Caki2 (cell line): ENCODE measurements around the gene FAM9B. TPM values are rescaled to one million over a fixed set of nuclear protein-coding genes. Genes with fewer than 3 reads are reported as not detected.
"Not testable (repeated sequence)": the region's sequence is repeated elsewhere in the genome, so short reads cannot be mapped to it uniquely, and the experiment has no call there.

ENCODE experiments used
- DNase-seq: peaks from one replicate; pipeline ENCODE4 v3.0.0-alpha.2; 2015; ENCODE audit warnings: low read depth
- in situ Hi-C: cut with HindIII; loops from 2 replicates; pipeline ENCODE4 v1.10.0; 2016; ENCODE audit warnings: low sequenced_read_pairs, low pct_unique_long_range_greater_than_20kb, mixed read lengths
- total RNA-seq: library from RNA; depleted of rRNA; stranded (reverse); fragments of >200 nt; shearing (Covaris generic); gene quantifications from 2 replicates; pipeline ENCODE4 v1.2.3, GENCODE V29; 2014; ENCODE audit warnings: low replicate concordance; rRNA removed

Gene FAM9B
- total RNA-seq = not detected in 2 replicates

- no peak for DNase-seq
- in situ Hi-C loops = no loop called here
Measured at GRCh38 chrX:9033989-9034388, at the start of gene FAM9B. Gene FAM9B, minus strand, starts transcription at chrX:9034127. Its CDS starts 1,141 bp downstream, at chrX:9032986.

- in situ Hi-C loops = no loop called here
- DNase-seq = no peak
Measured at GRCh38 chrX:9081271-9081670, 47.3 kb upstream of the FAM9B start.

- in situ Hi-C loops = no loop called here
- no peak for DNase-seq
Measured at GRCh38 chrX:9074326-9074725, 40.4 kb upstream of the FAM9B start.

GRCh38 chrX:9072281-9072680 lies 38.4 kb upstream of the FAM9B start:
- no peak for DNase-seq
- in situ Hi-C loops = no loop called here

GRCh38 chrX:9071031-9071650 lies 37.2 kb upstream of the FAM9B start:
- in situ Hi-C loops = no loop called here
- peak; percentile 15 for DNase-seq

- in situ Hi-C loops = no loop called here
- DNase-seq = no peak
Measured at GRCh38 chrX:9069573-9069972, 35.6 kb upstream of the FAM9B start.

- in situ Hi-C loops = no loop called here
- DNase-seq = no peak
Measured at GRCh38 chrX:9064694-9065093, 30.8 kb upstream of the FAM9B start.

GRCh38 chrX:9062641-9063040 lies 28.7 kb upstream of the FAM9B start:
- DNase-seq = no peak
- in situ Hi-C loops = no loop called here

GRCh38 chrX:9055354-9055753 lies 21.4 kb upstream of the FAM9B start:
- in situ Hi-C loops = no loop called here
- no peak for DNase-seq

- no peak for DNase-seq
- in situ Hi-C loops = no loop called here
Measured at GRCh38 chrX:9052081-9052480, 18.2 kb upstream of the FAM9B start.

GRCh38 chrX:9050331-9050730 lies 16.4 kb upstream of the FAM9B start:
- no peak for DNase-seq
- in situ Hi-C loops = no loop called here

GRCh38 chrX:9048801-9049200 lies 14.9 kb upstream of the FAM9B start:
- in situ Hi-C loops = no loop called here
- no peak for DNase-seq

- no peak for DNase-seq
- in situ Hi-C loops = no loop called here
Measured at GRCh38 chrX:9038244-9038643, 4.3 kb upstream of the FAM9B start.

- in situ Hi-C loops = no loop called here
- DNase-seq = no peak
Measured at GRCh38 chrX:9037296-9037695, 3.4 kb upstream of the FAM9B start.

GRCh38 chrX:9033586-9033985 lies 341 bp downstream of the FAM9B start:
- in situ Hi-C loops = no loop called here
- DNase-seq = no peak

- in situ Hi-C loops = no loop called here
- DNase-seq = no peak
Measured at GRCh38 chrX:9033179-9033578, 748 bp downstream of the FAM9B start.

- in situ Hi-C loops = no loop called here
- DNase-seq = no peak
Measured at GRCh38 chrX:9023293-9023692, 10.6 kb downstream of the FAM9B start.

- no peak for DNase-seq
- in situ Hi-C loops = no loop called here
Measured at GRCh38 chrX:9019151-9019550, 14.8 kb downstream of the FAM9B start.

- in situ Hi-C loops, DNase-seq: not testable (repeated sequence)
Measured at GRCh38 chrX:9018332-9018731, 15.6 kb downstream of the FAM9B start.

GRCh38 chrX:9003041-9003440 lies 30.9 kb downstream of the FAM9B start:
- DNase-seq = no peak
- in situ Hi-C loops = no loop called here
